OCI-M2 (cell line): Measurements from ENCODE around the gene RSPH6A.
"Not testable (repeated sequence)": the region's sequence is repeated elsewhere in the genome, so short reads cannot be mapped to it uniquely, and the experiment has no call there.

Experiments used
- DNase-seq: peaks from one replicate; lab custom pipeline; 2025; ENCODE audit not compliant: unreplicated experiment; lab: John Stamatoyannopoulos, UW

The RSPH6A gene

DNA sequence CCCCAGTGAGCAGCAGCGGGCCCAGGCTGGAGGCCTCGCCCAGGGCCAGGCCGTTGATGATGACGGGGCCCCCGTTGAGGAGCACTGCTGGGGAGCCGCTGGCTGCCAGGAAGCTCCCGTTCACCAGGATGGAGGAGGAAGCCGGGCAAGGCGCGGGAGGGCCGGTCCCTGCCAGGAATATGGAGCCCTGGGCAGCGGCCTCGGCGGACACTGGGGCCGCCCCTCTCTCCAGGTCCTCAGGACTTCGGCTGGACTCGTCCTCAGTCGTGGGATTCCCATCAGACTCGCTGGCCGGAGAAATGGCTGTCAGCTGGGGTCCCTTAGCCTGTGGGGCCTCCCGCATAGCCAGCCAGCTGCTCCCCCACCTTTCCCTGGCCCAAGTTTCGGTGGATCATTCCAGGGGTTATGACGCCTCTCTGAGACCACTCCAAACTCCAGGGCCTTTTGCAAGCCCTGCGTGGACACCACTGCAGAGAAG, 48.2 kb downstream of the RSPH6A start:
- no peak for DNase-seq

DNA sequence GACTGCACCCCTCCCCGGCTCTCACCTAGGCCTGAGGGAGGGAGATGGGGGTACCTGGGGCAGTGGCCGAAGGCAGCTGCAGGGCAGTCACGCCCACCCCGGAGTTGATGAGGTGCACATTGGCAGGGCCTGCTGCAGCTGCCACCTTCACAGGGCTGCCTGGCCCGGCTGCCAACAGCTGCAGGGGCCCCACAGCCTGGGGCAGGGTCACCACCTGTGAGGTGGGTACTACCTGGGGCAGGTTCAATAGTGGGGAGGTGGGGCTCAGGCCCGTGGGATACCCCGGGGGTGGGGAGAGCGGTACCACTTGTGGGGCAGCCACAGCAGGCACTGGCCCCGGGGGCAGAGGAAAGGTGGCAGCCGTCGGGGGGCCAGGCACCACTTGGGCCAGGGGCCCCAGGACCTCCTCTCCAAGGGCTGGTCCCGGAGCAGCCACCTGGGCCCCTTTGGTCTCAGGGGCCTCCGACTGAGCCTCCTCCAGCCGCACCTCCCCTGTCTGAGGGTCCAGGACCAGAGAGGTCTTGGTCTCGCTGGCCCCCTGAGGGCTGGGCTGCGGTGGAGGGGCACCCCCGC, 48.7 kb downstream of the RSPH6A start:
- no peak for DNase-seq

DNA sequence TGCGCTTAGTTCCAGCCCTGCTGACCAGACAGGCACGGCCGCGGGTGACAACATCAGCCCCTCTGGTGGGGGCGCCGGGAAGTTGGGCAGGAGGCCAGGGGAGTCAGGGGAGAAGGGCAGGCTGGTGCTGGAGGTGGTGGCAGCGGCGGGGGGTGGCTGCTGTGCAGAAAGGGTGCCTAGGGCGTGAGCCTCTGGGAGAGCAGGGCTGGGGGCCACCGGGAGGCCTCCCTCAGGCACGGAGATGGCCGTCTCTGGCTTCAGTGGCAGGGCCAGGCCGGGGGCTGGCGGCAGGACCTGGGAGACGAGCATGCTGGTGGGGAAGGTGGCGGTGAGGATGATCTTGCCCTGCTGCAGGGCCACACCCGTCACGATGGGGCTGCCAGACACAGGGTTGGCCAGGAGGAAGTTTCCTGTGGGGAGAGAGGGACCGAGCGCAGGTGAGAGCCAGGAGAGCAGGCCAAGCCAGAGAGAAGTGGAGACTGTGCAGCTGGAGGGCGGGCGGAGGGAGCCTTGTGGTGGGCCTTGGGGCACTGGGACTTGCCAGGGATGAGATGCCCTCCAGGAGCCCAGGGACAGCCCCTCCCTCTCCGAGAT, 49.3 kb downstream of the RSPH6A start:
- no peak for DNase-seq

GRCh38 chr19:45764945-45765701, 50.0 kb downstream of the RSPH6A start:
- no peak for DNase-seq

GRCh38 chr19:45764475-45764874, 50.6 kb downstream of the RSPH6A start:
- DNase-seq, result no peak

DNA sequence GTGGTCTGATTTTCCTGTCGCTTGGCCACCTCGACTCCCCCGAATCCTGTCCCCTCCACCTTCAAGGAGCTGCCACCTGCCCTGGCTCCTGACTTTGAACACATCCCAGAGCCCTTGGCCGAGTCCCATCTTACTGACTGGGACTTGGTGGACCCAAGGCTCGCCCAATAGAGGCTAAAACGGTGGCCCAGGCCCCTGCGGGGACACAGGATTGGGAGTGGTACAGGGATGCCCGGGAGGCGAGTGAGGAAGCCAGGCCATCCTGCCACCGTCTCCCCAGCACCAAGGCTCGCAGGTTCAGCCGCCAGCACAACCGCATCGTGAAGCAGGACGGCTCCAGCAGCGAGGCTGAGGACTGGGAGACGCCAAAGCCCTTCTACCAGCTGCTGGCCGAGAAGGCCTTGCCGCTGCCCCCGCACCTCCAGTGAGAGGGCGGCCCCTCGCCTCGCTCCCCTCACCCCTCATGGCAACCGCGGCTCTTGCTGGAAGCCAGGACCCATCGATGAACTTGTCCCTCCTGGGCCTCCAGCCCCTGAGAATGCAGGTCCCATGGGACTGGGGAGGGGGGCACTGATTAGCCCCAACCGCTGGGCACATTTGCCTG, 51.3 kb downstream of the RSPH6A start:
- no peak for DNase-seq

DNA sequence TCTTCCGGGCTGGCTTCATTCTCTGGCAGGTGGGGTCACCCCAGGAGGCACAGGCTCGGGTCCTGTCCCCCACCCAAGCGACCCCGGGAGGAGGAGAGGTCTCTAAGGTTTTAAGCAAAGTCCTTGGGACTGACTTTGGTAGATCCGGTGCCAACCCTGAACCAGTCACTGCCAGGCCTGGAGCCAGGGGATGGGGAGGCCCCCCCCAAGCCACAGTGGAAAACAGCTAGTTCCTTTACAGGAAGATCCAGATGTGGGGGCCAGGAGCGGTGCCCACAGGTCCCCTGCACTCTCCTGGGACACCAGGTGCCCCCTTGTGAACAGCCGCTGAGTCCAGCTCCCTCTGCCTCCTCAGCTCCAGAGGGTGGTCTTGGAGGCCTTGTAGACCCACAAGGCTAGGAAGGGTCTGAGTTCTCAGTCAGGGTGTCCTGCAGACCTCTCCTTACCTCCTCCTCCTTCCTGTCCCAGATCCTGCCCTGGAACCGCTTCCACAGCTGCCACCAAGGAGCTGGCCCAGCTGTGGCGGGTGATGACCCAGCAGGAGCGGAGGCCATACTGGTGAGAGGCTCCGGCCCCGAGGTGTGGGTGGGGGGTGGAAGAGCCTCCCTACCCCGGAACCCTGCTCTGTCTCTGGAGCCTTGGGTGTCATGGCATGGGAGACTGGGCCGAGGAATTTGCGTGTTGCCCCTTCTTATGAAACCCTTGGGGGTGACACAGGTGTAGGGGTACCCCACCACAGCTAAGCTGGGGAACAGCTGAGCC, 52.1 kb downstream of the RSPH6A start:
- DNase-seq, result no peak

DNA sequence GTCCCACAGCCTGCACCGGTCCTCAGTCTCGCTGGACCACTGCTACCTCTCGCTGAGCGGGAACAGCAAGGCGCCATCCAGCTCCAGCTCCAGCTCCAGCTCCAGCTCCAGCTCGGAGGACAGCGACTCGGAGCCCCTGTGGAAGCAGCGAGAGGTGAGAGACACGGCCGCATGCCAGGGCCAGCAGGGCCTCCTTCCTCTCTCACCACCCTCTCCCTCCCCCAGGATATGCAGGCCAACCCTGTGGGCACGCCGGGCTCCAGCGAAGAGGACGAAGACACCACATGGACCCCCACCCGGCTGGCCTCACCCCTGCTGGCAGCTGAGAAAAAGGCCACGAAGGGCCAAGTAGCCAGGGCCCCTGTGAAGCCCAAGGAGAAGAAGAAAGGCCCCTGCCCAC, 53.4 kb downstream of the RSPH6A start:
- DNase-seq, result no peak

DNA sequence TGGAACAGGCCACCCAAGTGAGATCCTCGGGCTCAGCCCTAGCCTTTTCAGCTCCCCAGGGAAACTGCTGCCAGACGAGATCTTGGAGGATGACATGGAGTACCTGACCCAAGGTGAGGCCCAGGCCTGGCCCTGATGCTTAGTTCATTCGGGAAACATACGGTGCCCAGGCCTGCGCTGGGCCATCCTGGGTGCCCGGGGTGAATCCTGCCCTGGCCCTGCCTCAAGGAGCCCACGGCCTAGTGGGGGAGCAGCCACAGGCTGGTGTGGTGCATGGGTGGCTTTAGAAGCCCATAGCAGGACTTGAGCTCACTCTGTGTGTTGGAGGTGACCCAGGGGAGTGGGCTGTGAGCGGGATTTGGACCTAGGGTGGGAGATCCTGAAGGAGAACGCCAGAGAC, 56.2 kb downstream of the RSPH6A start:
- no peak for DNase-seq

DNA sequence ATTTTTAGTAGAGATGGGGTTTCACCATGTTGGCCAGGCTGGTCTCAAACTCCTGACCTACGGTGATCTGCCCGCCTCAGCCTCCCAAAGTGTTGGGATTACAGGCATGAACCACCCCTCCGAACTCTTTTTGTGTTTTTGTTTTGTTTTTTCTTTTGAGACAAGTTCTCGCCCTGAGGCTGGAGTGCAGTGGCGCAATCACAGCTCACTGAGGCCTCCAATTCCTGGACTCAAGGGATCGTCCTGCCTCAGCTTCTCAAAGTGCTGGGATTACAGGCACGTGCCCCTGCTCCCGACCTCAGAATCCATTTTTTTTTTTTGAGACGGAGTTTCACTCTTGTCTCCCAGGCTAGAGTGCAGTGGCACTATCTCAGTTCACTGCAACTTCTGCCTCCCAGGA, 57.4 kb downstream of the RSPH6A start:
- DNase-seq, result no peak

DNA sequence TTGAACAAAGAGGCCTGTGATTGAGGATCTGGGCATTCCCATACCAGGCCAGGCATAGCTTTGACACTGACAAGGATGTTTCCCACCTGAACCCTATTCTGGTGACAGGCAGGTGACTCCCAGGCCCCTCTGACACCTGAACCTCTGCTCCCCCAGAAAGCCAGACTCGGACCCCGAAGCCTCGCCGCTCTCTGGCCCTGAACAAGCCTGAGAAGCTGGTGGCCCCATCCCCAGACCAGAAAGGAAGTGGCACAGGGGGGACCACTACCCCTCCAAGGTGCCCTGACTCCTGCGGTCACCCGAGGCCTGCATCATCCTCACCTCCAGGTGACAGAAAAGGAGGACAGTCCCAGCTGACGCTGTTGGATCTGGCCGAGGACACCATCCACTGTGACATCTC, 60.8 kb downstream of the RSPH6A start:
- no peak for DNase-seq

DNA sequence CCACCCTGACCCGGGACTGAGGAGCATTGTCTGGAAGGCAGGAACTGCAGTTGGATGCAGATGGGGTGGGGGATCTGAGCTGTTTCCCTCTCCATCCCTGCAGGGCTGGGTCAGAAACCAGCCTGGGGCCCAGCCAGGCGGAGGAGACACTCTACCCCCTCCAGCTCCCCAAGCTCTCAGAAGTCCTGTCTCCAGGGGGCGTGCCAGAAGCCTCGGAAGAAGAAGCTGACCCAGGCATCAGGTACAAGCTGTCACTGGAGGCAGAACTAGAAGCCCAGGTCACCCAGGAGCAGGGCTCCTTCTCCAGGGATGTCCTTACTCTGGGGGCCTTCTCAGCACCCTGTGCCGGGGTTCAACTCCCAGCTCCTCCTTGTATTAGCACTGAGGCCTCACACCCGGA, 61.6 kb downstream of the RSPH6A start:
- DNase-seq, result no peak

GRCh38 chr19:45752639-45753038, 62.5 kb downstream of the RSPH6A start:
- DNase-seq, result no peak

GRCh38 chr19:45751483-45751882, 63.6 kb downstream of the RSPH6A start:
- not testable (repeated sequence) for DNase-seq

- no peak for DNase-seq
Measured at GRCh38 chr19:45747513-45747912, 67.6 kb downstream of the RSPH6A start.

GRCh38 chr19:45746866-45747265, 68.2 kb downstream of the RSPH6A start:
- DNase-seq, result no peak
